ENCODE measurements around the gene CAP2.
A peak's percentile ranks its signal among the peaks of the same experiment; 100 is the strongest.

Gene CAP2

DNA sequence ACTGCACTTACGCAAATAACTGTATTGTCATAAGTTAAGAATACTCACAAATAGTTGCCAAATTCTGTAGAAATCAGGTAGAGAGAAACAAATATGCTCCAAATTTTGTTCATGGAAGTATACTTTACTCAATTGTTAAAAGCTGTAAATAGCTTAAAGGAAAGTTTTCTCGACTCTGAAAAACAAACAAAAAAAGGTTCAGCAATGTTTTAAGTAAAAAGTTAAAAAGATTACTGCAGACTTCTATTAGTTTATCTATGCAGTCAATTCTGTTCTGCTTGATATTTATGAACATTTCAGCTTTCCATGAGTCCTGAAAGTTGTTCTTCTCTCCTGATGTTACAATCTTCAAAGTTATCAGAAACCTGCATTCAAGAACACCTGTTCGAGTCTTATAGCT lies 169.2 kb downstream of the CAP2 start:
- Histone ChIP-seq H2BK5ac (ENCODE audit: low read depth, low read length, poor library complexity) (no peak overlapping the region), H3K4me2 (ENCODE audit: low read length) (no peak overlapping the region), H3K9ac (ENCODE audit: low read length) (no peak overlapping the region), H3K79me2 (ENCODE audit: control insufficient read depth, insufficient read depth, low read length, poor library complexity) (no peaks in the 10 kb centered on the region), H3K27ac (ENCODE audit: low read depth, low read length) (no peak overlapping the region), H3K27me3 (ENCODE audit: insufficient read depth, low read length) (no peaks in the 10 kb centered on the region), H4K8ac (ENCODE audit: low read depth, low read length) (no peak overlapping the region), H3K9me3 (ENCODE audit: insufficient read depth, low read depth, low read length) (peaks cover 7% of the 10 kb centered on the region), H3K4me3 (ENCODE audit: low read depth, low read length) (no peak overlapping the region), H3K4ac (ENCODE audit: low read depth, low read length) (no peak overlapping the region), H3K36me3 (ENCODE audit: control insufficient read depth in 1 of 2, insufficient read depth in 2 of 2, low read length in 2 of 2) (peaks cover 2 to 4% of the 10 kb centered on the region in 2 experiments), H3K18ac (ENCODE audit: low read length) (no peak overlapping the region), H3K14ac (ENCODE audit: low read length) (no peak overlapping the region), H2AFZ (ENCODE audit: insufficient read depth, low read length, poor library complexity) (no peak overlapping the region), H3K4me1 (ENCODE audit: control insufficient read depth in 1 of 2, insufficient read depth in 2 of 2, low read length in 2 of 2) (no peaks in the 10 kb centered on the region), H3K79me1 (ENCODE audit: low read length) (no peaks in the 10 kb centered on the region), H2AK5ac (ENCODE audit: low read length) (no peak overlapping the region), H2BK12ac (ENCODE audit: low read length) (no peak overlapping the region), H4K12ac (ENCODE audit: low read depth, low read length) (no peak overlapping the region), H3K23ac (ENCODE audit: low read length) (no peak overlapping the region), H2BK120ac (ENCODE audit: insufficient read depth, low read length, poor library complexity) (no peak overlapping the region), H4K91ac (ENCODE audit: low read depth, low read length) (no peak overlapping the region)
- DNase-seq: no peak
- no CpG with 5 or more reads among the region's 3 CpGs for WGBS (ENCODE audit: extremely low coverage, insufficient coverage, insufficient read length)

DNA sequence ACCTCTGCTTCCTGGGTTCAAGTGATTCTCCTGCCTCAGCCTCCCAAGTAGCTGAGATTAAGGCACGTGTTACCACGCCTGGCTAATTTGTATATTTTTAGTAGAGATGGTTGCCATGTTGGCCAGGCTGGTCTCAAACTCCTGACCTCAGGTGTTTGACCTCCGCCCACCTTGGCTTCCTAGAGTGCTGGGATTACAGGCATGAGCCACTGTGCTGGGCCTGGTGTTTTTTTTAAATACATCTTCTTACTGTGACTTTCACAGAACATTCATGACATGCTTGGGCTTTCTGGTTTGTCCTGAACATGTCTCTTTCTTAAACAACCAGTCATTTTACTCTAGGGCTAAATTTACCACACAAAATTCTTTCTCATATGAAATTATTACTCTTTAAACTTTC lies 172.0 kb downstream of the CAP2 start:
- H3K9me3 ChIP-seq (ENCODE audit: insufficient read depth, low read depth, low read length): peaks cover 3% of the 10 kb centered on the region
- no peak overlapping the region for H3K14ac ChIP-seq (ENCODE audit: low read length)
- no peak overlapping the region for H3K18ac ChIP-seq (ENCODE audit: low read length)
- no peak overlapping the region for H4K91ac ChIP-seq (ENCODE audit: low read depth, low read length)
- no peaks in the 10 kb centered on the region for H3K79me1 ChIP-seq (ENCODE audit: low read length)
- H3K9ac ChIP-seq (ENCODE audit: low read length): no peak overlapping the region
- H3K27ac ChIP-seq (ENCODE audit: low read depth, low read length): no peak overlapping the region
- H3K79me2 ChIP-seq (ENCODE audit: control insufficient read depth, insufficient read depth, low read length, poor library complexity): no peaks in the 10 kb centered on the region
- H3K27me3 ChIP-seq (ENCODE audit: insufficient read depth, low read length): no peaks in the 10 kb centered on the region
- H3K4me2 ChIP-seq (ENCODE audit: low read length): no peak overlapping the region
- H3K4ac ChIP-seq (ENCODE audit: low read depth, low read length): no peak overlapping the region
- no peak overlapping the region for H2BK5ac ChIP-seq (ENCODE audit: low read depth, low read length, poor library complexity)
- H2AFZ ChIP-seq (ENCODE audit: insufficient read depth, low read length, poor library complexity): no peak overlapping the region
- H2BK120ac ChIP-seq (ENCODE audit: insufficient read depth, low read length, poor library complexity): no peak overlapping the region
- no peak overlapping the region for H3K23ac ChIP-seq (ENCODE audit: low read length)
- H2AK5ac ChIP-seq (ENCODE audit: low read length): no peak overlapping the region
- WGBS (ENCODE audit: extremely low coverage, insufficient coverage, insufficient read length): no CpG with 5 or more reads among the region's 3 CpGs
- peaks cover 1 to 2% of the 10 kb centered on the region in 2 experiments for H3K36me3 ChIP-seq (ENCODE audit: control insufficient read depth in 1 of 2, insufficient read depth in 2 of 2, low read length in 2 of 2)
- H3K4me1 ChIP-seq (ENCODE audit: control insufficient read depth in 1 of 2, insufficient read depth in 2 of 2, low read length in 2 of 2): no peaks in the 10 kb centered on the region
- no peak overlapping the region for H3K4me3 ChIP-seq (ENCODE audit: low read depth, low read length)
- no peak for DNase-seq
- no peak overlapping the region for H2BK12ac ChIP-seq (ENCODE audit: low read length)
- H4K12ac ChIP-seq (ENCODE audit: low read depth, low read length): no peak overlapping the region
- no peak overlapping the region for H4K8ac ChIP-seq (ENCODE audit: low read depth, low read length)

- H3K4ac ChIP-seq (ENCODE audit: low read depth, low read length): no peak overlapping the region
- H3K4me1 ChIP-seq (ENCODE audit: control insufficient read depth in 1 of 2, insufficient read depth in 2 of 2, low read length in 2 of 2): no peaks in the 10 kb centered on the region
- no peak overlapping the region for H4K8ac ChIP-seq (ENCODE audit: low read depth, low read length)
- WGBS (ENCODE audit: extremely low coverage, insufficient coverage, insufficient read length): no CpG with 5 or more reads among the region's 8 CpGs
- H4K91ac ChIP-seq (ENCODE audit: low read depth, low read length): no peak overlapping the region
- no peak overlapping the region for H3K9ac ChIP-seq (ENCODE audit: low read length)
- no peak overlapping the region for H4K12ac ChIP-seq (ENCODE audit: low read depth, low read length)
- no peaks in the 10 kb centered on the region for H3K79me1 ChIP-seq (ENCODE audit: low read length)
- H3K9me3 ChIP-seq (ENCODE audit: insufficient read depth, low read depth, low read length): peaks cover 10% of the 10 kb centered on the region
- H3K18ac ChIP-seq (ENCODE audit: low read length): no peak overlapping the region
- H3K27me3 ChIP-seq (ENCODE audit: insufficient read depth, low read length): no peaks in the 10 kb centered on the region
- no peak overlapping the region for H3K23ac ChIP-seq (ENCODE audit: low read length)
- no peaks in the 10 kb centered on the region for H3K79me2 ChIP-seq (ENCODE audit: control insufficient read depth, insufficient read depth, low read length, poor library complexity)
- H3K4me2 ChIP-seq (ENCODE audit: low read length): no peak overlapping the region
- H2AFZ ChIP-seq (ENCODE audit: insufficient read depth, low read length, poor library complexity): no peak overlapping the region
- H3K14ac ChIP-seq (ENCODE audit: low read length): no peak overlapping the region
- DNase-seq: peak in 1 of 2 donors; percentile 35
- H2BK12ac ChIP-seq (ENCODE audit: low read length): no peak overlapping the region
- H2BK120ac ChIP-seq (ENCODE audit: insufficient read depth, low read length, poor library complexity): no peak overlapping the region
- H2AK5ac ChIP-seq (ENCODE audit: low read length): no peak overlapping the region
- no peaks in the 10 kb centered on the region for H3K36me3 ChIP-seq (ENCODE audit: control insufficient read depth in 1 of 2, insufficient read depth in 2 of 2, low read length in 2 of 2)
- H3K4me3 ChIP-seq (ENCODE audit: low read depth, low read length): no peak overlapping the region
- H3K27ac ChIP-seq (ENCODE audit: low read depth, low read length): no peak overlapping the region
- H2BK5ac ChIP-seq (ENCODE audit: low read depth, low read length, poor library complexity): no peak overlapping the region
Observed at GRCh38 chr6:17574866-17575560, 181.6 kb downstream of the CAP2 start.

DNA sequence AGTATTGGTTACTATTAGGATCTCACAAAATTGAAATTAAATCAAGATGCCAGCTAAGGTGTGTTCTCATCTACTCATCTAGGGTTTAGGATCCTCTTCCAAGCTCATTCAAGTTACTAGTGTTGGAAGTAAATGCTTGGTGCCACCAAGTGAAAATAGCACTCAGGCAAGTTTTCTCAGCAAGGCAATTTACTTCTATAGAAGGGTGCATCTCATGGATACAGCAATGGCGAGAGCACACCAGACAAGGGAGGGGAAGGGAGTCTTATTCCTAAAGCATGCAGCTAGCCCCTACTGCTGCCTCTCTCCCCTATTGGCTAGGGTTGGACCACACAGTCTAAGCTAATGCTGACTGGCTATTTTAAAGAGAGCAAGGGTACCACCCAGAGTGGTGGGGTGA lies 183.7 kb downstream of the CAP2 start:
- no peak overlapping the region for H3K9ac ChIP-seq (ENCODE audit: low read length)
- no peak overlapping the region for H3K18ac ChIP-seq (ENCODE audit: low read length)
- no peak overlapping the region for H2BK5ac ChIP-seq (ENCODE audit: low read depth, low read length, poor library complexity)
- no peak overlapping the region for H4K91ac ChIP-seq (ENCODE audit: low read depth, low read length)
- no peak overlapping the region for H3K4me3 ChIP-seq (ENCODE audit: low read depth, low read length)
- H3K36me3 ChIP-seq (ENCODE audit: control insufficient read depth in 1 of 2, insufficient read depth in 2 of 2, low read length in 2 of 2): no peaks in the 10 kb centered on the region
- no peak for DNase-seq
- no peak overlapping the region for H2AK5ac ChIP-seq (ENCODE audit: low read length)
- no peak overlapping the region for H3K23ac ChIP-seq (ENCODE audit: low read length)
- no peak overlapping the region for H4K12ac ChIP-seq (ENCODE audit: low read depth, low read length)
- no peak overlapping the region for H3K27ac ChIP-seq (ENCODE audit: low read depth, low read length)
- H3K9me3 ChIP-seq (ENCODE audit: insufficient read depth, low read depth, low read length): peaks cover 12% of the 10 kb centered on the region
- no peak overlapping the region for H4K8ac ChIP-seq (ENCODE audit: low read depth, low read length)
- WGBS (ENCODE audit: extremely low coverage, insufficient coverage, insufficient read length): no CpG with 5 or more reads among the region's 1 CpG
- H3K14ac ChIP-seq (ENCODE audit: low read length): no peak overlapping the region
- no peak overlapping the region for H3K4me2 ChIP-seq (ENCODE audit: low read length)
- no peaks in the 10 kb centered on the region for H3K79me2 ChIP-seq (ENCODE audit: control insufficient read depth, insufficient read depth, low read length, poor library complexity)
- H2BK12ac ChIP-seq (ENCODE audit: low read length): no peak overlapping the region
- H3K27me3 ChIP-seq (ENCODE audit: insufficient read depth, low read length): no peaks in the 10 kb centered on the region
- H2AFZ ChIP-seq (ENCODE audit: insufficient read depth, low read length, poor library complexity): no peak overlapping the region
- no peaks in the 10 kb centered on the region for H3K79me1 ChIP-seq (ENCODE audit: low read length)
- no peak overlapping the region for H2BK120ac ChIP-seq (ENCODE audit: insufficient read depth, low read length, poor library complexity)
- no peaks in the 10 kb centered on the region for H3K4me1 ChIP-seq (ENCODE audit: control insufficient read depth in 1 of 2, insufficient read depth in 2 of 2, low read length in 2 of 2)
- H3K4ac ChIP-seq (ENCODE audit: low read depth, low read length): no peak overlapping the region

Measured in trophoblast cell (in vitro differentiated cells and primary cell).